ENCODE results near the gene ANKRD39.

The ANKRD39 gene

DNA sequence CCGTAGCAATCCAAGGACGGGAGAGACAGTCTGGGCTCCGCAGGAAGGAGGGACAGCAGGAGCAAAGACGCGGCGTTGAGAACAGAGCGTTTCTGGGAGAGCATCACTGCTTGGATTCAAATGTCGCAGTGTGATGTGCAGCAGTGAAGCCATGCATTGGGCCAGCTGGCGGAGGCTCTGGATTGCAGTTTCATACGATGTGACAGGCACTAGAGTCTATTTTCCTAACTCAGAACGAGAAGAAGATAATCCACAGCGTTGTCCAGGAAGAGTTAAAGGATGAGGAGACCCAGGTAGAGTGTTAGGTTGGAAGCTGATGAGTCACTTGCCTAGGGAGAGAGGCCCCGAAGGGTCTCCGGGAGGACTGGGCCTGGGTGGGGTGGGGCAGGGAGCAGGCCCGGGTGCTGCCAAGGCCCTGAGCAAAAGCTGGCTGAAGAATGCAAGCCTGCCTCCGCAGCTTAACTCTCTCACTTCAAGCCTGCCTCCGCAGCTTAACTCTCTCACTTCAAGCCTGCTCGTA lies 29.7 kb upstream of the ANKRD39 start:
- no peak for DNase-seq

DNA sequence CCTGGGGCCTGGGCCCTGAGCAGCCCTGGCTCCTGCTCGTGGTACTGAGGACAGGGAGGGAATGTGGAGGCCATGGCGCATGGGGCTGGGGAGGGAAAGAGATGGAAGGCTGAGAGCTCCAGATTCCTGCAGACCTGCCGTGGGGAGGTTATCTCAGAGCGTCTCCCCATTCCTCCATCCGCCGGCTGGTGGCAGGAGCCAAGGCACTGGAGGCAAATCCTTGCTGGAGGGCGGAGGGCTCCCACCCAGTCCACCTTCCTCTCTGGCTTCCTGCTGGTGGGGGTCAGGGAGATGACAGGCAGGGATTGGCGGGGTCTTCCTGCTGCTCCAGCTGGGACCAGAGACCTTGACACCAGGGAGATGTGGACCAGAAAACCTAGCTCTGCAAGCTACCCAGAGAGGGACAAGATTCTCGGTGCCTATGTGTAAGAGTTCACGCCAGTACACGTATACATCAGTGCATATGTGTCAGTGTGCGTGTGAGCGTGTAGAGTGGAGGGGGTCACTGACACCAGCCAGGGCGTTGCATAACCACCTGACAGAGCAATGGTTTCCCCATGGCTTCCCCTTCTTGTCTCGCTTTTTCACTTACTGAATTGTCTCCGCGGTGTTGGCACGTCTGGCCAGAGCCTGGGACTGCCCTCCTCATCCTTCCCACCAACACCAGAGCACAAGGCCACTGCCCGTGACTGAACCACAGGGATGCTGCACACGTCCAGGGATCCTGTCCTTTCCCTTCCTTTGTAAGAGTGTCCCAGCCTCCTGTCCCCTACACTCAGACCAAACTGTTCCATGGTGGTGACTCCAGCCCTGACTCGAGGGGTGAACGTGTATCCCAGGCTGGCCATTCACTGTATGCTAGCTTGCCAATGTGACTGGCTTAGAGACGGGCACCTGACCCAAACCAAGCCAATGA lies 27.9 kb upstream of the ANKRD39 start:
- DNase-seq = no peak

DNA sequence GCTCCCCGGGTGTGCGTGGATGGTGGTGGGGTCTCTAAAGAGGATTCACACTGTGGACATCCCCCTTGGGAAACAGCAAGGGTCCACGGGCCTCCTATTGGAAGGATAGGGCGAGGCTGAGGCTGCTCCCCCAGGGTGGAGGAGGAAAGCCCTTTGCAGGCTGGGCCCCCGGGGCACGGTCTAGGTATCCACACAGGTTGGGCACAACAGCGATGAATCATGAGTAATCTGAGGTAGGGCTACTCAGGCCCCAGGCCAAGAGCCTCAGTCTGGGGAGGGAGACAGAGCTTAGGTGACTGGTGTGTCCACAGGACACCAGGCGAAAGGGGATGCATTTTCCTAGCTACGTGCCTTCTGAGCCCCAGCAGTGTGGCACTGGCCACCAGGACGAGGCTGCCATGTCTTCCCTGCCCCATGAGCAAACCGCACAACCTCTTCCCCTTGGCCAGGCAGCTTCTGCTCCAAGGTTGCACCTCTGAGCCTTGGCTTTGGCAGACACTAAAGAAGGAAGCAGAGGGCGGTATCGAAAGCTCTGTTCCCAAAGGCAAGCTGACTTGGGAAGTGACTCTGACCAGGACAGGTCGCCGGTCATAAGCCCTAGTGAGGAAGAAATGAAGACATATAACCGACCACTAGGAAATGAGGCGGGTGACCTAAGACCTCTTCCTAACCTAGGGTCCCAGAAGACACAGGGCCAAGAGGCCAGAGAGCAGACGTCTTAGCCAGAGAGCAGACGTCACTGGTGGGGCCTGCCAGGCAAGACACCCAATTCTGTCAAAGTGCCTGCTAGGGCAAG lies 26.7 kb upstream of the ANKRD39 start:
- DNase-seq = no peak

DNA sequence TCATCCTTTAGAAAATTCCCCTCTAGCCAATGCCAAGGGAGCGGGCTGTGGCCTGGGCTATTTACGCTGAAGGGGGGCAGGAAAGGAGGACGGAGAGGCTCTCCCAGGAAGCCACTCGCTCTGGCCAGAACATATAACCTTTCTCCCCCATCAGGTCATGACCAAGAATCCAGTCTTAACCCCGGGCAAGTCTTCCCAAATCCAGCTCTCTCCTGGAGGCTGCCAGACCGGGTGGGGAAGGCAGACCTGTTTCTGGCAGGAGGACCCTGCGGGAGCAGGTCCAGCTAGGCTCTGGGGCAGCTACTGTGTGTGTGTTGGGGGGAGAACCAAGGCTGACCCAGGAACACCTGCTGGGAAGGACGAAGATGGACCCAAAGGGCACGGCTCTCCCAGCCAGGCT lies 25.5 kb upstream of the ANKRD39 start:
- DNase-seq = no peak

DNA sequence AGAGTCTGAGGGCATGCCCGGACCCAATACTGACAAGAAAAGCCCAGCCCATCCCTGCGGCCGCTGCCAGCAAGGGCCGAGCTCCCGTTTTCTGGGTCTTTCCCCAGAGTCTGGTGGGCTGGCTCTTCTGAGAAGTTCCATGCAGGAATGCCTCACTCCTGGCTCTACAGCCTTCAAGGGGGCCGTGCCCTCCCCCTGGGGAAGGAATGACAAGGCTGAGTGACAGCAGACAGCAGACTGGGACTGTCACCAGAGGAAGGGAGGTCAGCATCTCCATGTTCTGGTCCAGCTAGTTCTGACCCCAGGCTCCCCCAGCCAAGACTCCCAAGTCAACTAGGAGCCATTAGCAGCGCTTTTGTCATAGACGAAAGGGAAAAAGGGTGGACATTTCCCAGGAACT lies 25.1 kb upstream of the ANKRD39 start:
- DNase-seq = no peak

DNA sequence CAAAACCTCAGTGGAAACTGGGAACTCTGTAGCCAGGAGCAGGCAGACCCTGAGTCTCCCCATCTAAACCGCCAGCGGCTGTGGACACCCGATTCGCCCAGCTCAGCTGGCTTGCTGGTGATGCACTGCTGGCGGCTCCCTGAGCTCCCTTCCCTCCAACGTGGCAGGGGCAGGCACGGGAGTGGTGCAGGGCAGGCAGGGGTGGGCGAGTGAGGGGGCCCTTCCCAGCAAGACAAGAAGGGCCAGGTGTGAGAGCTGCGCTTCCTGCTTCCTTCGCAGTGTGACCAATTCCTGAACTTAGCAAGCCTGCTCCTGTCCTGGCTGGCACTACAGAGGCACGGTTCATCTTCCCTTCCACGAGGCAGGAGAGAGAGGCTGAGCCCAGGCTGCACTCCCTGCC lies 24.4 kb upstream of the ANKRD39 start:
- no peak for DNase-seq

DNA sequence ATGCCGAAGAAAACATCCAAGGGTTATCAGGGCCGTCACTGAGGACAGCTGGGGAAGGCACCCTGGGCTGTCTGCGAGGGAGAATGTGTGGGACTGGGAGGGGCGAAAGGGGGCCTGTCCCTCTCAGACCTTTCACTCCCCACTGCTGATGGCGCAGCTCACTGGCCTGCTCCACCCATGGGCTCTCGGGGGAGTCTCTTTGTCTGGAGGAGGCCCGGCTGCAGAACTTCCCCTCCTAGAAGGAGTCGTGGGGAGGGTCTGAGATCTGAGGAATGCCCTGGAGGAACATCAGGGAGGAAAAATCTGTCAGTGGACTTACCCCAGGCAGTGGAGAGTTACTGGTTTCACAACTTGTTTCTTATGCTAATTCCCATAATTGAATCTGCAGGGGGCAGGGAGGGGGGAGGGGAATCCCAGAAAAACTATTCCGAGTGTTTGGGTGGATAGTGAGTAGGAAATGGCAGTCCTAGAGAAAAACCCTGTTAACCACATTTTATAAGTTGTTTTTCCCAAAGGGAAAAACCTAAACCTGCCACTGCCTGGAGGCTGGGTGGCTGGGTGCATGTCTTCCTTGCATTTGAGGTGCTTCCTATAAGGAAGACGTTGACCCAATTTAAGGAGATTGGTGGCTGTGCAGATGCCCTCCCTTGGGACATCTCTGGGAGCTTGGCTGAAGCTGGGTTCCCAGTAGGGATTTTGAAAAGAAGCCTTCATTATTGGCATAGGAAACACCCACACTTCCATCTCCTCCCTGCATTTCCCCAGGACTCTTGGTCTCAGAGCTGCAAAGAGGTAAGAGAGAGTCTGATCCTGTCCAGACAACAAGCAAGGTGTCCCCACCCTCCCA lies 23.8 kb upstream of the ANKRD39 start:
- DNase-seq = no peak

DNA sequence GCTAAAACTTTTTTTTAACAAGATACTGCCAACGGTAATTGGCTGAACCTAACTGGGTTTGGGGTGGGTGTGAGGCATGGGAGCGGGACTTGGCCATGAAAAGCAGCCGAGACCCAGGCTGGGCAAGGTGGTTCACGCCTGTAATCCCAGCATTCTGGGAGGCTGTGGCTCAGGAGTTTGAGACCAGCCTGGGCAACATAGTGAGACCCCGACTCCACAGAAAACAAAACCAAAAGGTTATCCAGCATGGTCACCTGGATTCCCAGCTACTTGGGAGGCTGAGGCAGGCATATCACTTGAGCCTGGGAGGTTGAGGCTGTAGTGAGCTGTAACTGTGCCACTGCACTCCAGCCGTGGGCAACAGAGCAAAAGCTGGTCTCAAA lies 23.1 kb upstream of the ANKRD39 start:
- no peak for DNase-seq

DNA sequence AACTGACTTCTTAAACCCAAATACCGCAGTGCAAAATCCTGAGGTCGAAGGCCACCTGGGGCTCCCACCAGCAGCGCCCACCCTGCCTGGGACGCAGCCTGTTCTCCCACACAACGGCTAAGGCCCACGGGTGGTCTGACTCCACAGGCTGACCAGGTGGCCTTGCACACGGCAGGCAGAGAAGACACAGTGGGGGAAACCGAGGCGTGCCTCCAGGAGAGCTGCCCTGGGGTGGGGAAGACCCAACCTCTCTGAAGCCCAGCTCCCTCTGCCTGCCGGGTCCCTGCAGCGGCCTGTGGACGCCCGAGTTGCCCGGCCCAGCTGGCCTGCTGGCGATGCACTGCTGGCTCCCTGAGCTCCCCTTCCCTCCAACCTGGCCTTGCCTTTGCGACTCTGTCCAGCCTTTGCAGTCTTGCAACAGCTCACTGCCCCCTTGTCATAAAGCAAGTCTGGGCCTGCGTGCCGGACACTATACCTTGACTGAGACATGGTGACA lies 21.8 kb upstream of the ANKRD39 start:
- DNase-seq = no peak

DNA sequence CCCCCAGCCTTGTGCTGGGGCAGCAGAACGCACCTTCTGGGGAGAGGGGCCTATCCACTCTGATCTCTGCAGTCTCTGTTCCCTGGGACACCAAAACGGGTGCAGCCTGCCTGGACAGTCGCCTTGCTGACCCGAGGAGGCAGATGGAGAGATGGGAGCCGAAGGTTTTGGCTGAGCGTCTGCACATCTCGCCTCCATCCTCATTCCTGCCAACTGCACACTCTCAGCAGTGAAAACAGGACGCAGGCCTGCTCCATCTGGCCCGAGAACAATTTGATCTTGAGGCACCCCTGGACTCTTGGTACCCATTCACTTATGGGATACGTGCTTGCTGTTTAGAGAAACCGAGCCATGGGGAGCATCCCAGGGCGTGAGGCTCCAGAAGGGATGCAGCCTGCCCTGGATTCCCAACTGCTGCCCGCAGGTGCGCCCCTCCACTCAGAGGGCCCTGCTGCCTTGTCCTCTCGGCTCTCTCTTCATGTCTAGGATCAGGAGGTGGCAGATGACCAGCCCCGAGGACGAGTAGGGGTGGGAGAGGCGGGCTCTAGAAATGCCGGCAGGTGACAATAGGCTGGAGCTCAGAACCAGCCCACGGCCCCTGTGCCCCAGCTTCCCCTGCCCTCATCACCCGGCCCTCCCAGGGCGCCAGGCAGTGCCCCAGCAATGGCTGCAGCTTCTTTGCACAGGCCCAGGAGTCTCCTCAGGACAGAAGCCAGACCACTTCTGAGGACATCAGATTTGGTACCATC lies 21.2 kb upstream of the ANKRD39 start:
- no peak for DNase-seq

DNA sequence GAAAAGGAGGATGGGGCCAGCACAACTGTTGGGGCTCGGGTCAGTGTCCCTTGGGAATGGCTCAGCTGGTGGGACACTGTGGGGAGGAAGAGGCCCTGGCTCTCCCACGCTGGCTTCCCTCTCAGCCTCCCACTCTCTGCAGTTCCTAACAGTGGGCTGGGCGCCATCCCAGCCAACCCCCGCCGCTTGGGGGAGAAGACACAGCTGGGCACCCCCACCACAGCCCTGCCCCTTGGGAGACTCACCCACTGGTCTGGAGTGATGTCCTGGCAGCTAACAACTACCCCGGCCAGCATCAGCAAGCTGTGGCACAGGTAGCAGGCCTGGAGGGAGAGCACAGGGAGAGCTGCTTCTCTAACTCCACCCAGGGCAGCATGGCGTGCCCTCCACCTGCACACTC lies 20.4 kb upstream of the ANKRD39 start:
- no peak for DNase-seq

DNA sequence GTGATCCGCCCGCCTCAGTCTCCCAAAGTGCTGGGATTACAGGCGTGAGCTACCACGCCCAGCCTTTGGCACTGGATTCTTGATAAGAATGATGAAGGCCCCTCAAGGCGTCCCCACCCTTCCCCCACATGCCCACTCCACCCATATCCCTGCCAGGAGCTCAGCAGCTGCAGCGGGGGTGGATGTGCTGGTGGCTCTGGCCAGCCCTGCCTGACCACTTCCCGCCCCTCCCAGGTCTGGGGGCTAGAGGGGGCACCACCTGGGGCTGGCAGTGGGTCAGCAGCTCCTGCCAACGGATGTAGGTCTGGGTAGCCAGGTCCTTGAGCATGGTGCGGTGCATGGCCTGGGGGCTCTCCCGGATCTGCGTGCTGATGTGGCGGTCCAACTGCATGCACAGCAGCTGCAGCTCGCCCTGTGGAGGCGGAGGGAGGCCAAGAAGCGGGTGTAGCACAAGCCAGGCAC lies 19.8 kb upstream of the ANKRD39 start:
- DNase-seq = no peak

DNA sequence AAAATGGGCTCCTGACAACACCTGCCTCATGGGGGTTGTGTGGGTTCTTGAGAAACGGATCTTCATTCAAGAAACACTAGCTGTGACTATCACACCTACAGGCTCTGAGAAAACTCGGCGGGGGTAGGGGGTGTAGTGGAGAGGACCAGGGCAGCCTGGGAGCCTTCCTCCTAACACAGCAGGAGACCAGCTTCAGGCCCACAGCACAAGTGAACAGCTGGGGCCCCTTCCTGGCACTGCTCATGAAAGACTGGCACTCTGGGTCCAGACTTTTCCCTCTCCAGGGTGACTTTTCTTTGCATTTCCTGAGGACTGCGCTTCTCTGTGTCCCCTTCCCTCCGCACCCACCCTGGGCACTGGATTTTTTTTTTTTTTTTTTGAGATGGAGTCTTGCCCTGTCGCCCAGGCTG lies 19.2 kb upstream of the ANKRD39 start:
- DNase-seq = no peak

DNA sequence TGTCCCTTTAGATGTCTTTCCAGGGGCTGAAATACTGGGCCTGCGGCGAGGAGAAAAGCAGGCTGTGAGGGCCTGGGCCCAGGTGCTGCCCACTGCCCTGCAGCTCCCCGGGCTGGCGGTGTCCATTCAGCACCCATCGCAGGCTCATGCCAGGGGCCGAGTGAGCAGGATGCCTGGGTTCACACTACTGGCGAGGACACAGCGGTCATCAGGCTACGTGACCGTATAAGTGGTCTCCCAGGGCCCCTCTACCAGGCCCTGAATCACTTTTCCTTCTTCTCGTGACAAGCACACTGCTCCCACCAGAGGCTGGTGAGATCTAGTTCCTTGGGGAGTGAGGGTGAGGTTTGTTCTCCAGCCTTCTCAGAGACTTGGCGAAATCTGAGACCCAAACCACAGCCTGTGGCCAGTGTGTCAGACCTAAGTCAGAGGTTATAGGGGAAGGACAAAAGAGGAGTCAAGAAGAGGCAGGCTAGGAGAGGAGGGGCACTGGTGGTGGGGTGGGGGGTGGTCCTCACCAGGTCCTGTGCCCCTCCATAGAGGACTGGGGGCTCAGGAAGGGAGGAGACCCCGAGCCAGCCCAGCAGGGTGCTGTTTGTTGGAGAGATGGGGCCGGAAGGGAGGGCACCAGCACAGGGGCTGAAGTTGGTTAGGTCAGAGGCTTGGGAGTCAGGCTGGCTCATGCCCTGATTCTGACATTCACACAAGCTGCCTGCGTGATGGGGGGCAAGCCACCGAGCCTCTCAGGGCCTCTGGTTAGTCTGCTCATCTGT lies 18.6 kb upstream of the ANKRD39 start:
- no peak for DNase-seq

DNA sequence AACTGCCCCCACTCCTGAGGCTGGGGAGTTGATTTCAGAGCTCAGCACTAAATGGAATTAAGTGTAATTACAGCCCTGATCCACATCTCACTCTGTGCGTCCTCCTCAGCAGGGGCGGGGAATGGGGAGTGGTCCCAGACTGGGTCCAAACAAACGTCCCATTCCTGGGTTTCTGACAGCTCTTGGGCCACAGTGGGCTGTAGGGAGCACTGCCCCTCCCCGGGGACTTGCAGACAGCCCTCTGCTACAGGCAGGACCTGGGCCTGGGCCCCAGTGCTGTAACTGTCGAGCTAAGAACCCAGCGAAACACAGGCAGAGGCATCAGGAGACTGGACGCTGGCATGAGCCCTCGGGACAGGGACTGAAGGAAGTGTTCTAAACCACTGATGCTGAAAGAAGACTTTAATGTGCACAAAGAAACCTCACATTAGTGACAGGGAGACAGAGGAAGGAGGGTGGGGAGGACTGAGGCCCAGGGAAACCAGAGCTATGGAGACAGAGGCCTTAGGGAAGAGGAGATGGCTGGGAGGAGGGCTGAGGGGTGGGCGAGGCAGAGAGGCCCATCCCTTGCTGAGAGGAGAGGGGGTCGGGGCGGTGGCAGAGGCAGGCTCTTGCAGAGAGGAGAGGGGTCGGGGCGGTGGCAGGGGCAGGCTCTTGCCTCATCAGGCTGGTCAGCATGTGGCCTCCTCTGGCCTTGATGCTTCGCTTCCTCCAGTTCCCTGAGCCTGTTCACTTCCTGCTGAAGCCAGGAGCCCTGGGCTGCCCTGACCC lies 17.9 kb upstream of the ANKRD39 start:
- no peak for DNase-seq

DNA sequence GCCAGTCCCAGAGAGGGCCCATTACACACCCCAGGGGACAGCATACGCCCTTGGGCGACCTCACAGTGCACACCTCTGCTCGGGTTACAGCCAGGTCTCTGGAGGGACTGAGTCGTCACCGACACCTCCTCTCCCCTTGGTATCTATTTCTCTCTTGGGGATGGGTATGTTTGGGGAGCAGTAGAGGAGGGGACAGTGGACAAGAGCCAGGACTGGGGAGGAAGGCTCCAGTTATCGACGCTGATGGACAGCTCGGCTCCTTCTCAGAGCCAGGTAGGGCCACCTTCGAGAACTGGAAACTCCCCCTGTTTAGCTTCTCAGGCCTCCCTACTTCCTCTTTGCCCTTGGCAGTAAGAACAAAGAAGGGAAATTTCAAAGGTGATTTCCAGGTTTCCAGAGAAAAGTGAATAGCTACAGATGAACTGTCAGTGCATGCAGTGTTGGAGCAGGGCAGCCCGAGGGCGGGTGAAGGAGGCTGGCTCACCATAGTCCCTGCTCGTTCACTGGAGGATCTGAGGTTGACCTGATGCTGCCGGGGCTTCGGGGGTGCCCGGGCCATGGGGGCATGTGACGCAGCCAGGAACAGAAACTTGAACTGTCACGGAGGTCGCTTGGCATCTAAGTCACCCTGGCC lies 16.5 kb upstream of the ANKRD39 start:
- DNase-seq = no peak

DNA sequence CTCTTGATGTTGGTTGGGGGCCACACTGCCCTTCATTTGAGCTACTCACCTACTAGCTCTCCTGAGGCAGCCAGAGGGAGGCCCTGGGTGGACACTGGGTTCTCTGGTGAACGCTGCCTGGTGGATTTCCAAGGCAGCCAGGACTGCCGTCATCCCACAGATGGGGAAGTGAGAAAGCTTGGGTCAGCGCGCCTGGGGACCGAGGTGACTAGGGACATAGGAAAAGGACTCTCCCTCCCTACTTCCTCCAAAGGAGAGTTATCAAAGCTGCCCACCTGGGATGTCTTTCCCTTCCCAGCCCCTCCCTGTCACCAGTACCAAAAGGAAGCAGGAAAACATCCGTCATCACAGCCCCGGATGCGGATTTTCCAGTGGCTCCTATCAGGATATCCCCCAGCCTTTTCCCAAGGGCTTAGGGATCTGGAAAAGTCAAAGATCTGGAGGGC lies 15.9 kb upstream of the ANKRD39 start:
- DNase-seq = no peak

DNA sequence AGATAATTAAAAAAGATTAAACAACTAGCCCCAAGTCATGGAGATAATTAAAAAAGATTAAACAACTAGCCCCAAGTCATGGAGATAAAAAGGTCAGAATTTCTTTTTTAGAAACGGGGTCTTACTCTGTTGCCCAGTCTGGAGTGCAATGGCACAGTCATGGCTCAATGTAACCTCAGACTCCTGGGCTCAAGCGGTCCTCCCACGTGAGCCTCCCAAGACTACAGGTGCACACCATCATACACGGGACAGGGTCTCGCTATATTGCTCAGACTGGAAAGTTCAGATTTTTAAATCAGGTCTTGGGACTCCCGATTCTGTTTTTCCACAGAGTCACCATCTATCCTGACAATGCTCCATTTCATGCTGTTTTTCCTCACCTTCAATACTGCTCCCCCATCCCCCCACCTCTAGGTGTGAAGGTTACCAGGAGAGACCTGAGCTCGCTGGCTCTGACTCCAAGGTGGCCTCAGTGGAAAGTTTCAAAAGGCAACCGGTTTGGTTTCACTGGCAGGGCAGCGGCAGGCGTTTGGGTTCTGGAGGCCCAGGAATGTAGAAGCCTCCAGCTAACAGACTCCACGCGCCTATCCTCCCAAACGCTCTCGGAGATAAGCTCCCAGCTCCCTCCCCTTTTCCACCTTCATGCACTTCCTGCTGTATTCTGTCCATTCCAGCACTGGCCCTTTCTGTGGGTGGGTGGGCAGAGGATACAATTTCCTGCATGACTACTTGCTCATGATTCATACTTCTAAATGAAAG lies 15.0 kb upstream of the ANKRD39 start:
- no peak for DNase-seq

Measured in NCI-H748 treated with DMSO at 0.1 percent for 48 hours (cell line).